HPDE6-E6E7 (cell line): ENCODE results near the gene RBM39.

Source experiments
- DNase-seq: peaks from one replicate; pipeline ENCODE4 v3.0.0; 2011; ENCODE audit warnings: missing footprints; ENCODE audit errors: extremely low spot score

The RBM39 gene

DNA sequence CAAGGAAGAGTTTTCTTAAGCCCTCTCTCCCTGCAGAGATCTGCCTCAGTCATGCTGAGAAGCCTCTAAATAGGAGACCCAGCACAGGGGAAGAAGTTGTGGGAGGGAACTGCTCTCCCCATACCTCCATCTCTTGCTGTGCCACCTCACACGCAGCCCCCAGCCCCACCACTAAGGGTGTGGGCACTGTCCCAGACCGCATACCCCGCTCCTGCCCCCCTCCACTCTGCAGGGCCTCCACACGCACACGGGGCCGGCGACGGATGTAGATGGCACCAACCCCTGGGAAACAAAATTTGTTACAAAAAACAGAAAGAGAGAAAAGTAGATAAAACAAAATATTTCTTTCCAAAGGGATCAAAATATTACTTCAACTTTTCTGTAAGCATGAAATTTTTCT is 67.1 kb downstream of the RBM39 start:
- no peak for DNase-seq

DNA sequence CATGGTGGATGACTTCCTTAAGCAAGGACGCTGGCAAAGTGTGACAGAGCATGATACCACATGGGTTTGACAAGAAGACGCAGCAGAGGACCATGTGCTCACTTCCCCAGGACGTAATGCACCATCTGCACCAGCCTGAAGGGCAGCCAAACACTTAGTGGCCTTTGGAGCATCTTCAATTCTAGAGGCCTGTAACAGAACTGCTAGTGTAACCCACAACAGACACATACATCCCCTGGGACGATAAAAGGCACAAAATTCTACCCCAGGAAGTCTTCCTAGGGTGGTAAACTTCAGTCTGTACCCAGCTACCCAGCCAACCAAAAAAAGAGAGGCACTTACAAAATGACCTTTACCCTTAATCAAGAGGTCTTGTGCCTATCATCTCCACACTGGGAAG is 68.2 kb downstream of the RBM39 start:
- no peak for DNase-seq

DNA sequence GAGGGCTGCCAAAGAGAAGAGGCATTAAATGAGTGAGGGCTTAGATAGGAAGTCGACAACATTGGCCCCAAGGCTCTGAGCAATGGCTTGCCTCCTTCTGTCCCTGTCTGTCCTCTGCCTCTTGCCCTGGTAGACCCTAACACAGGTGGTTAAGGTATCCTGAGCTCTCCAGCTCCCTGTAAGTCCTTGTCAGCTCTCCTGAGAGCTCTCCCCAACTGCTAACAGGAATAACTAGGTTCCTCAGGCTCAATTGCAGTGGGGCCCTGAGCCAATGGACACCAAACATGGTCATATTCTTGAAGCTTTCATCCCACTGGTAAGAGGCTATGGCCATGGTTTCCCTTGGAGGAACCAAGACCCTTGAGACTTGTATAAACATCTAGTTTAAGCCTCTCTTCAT is 72.4 kb downstream of the RBM39 start:
- DNase-seq: no peak

DNA sequence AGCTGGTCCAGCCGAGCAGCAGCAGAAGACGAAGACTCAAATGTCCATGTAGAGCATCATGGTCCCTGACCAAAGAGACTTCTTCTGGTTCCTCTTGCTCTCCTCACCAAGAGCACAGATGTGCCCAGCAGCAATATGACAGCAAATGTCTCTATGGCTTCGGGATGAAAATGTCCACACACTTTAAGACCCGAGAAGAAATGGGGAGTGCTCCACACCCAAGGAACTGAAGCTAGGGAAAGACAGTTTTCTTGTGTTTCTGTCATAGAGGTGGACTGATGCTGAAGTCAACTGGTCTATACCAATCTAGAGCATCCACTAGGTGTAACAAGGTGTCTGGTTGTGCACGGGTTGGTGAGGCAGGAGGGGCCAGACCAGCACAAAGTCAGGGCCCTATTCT is 72.8 kb downstream of the RBM39 start:
- DNase-seq: no peak

DNA sequence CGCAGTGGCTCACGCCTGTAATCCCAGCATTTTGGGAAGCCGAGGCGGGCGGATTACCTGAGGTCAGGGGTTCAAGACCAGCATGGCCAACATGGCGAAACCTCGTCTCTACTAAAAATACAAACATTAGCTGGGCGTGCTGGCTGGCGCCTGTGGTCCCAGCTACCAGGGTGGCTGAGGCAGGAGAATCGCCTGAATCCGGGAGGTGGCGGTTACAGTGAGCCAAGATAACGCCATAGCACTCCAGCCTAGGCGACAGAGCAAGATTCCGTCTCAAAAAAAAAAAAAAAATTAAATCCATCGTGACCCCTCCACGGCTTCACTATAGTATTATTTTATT is 76.1 kb downstream of the RBM39 start:
- DNase-seq: no peak

DNA sequence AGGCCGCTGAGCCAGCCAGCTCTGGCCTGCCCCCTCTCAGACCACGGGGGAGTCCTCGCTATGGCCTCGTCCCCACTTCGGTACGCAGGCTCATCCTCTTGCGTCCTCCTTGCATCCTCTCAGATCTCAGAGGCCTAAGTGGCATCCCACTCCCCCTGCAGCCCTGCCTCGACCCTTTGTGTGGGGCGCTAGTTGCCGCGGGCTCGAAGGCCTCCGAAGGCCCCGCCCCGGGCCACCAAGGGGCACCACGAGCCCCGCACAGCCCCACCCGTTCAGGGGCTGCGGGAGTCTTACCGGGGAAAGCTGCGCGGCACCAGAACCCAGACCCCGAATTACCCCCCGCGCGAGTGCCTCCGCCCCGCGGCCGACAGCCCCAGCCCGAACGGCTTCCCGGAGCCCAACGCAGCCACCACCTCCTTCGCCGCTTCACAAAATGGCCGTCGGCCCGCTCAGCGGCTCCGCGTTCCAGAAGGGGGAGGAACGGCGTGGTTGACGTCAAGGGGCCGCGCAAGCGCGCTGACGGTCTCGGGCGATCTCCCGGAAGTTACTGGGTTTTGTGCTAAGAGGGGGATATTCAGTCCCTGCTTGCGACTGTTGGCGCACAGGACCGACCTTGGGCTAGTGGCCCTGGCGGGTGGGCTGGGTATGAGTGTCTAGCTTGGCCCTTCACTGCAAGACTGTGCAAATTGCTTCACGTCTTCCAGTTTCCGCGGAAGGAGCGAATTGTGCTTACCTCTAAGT is 77.4 kb downstream of the RBM39 start, which contains the start of the genes CPNE1 and RBM12:
CPNE1 (minus strand) TSS at position 435 of the 741 bp plus-strand sequence. CDS start 31,977 bp downstream, outside the sequence.
RBM12 (minus strand) TSS at position 435 of the 741 bp plus-strand sequence. CDS start 9,578 bp downstream, outside the sequence.
- peak; percentile 100 for DNase-seq

DNA sequence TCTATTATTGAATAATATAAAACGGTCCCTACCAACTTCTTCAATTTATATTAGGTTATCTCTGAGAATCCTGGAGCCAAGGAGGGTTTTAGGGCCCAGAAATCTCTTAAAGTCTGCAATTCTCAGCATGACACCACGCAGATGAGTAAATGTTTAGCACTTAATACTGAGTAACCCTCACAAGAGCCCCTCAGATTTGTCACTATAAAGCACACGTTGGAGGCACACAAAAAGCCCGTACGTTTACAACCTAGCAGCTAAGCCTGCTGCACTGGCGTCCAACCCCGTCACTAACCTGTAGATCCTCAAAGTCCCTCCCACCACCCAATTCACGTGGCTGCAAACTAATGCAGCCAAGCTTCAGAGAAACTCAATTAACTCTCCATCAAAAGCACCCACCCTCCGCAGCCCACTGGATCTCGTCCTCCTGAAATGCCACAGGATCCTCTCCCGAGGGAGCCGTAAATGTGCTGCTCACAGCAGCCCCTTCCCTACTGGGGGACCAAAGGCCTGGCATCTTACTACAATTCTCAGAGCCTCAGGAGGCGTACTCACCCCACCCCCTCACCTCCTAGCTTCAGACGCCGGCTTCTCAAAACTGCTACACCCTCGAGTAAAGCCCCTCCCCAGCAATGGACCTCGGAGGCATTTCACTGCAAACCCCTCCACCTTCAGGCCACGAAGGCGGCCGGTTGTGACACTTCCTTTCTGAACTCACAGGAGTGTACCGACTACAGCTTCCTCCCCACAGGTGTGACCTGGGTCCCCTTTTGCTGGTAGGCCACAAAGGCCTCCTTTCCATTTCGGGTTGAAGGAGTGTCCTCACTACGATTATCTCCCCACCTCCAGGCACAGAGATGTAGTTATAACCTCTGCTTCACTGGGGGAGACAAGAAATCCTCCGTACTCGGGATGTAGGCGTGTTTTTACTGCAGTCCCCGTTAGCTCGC is 78.3 kb downstream of the RBM39 start:
- DNase-seq: peak; percentile 60

DNA sequence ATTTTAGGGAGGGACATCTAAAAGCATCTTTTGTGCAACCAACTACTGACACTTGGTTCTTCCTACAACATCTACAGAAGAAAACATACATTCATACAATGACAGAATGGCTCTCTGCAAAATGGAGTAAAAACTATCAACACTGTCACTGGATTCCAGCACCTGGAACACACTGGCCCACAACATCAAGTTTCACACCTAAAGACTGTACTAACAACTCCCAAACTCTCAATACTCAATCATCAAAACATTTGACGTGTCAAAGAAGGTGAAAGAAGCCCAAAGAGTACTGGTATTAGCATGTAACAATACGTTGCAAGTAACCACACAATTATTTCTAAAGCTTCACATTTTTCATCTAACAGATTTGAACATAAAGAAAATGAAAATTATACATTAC is 79.5 kb downstream of the RBM39 start:
- DNase-seq: no peak

DNA sequence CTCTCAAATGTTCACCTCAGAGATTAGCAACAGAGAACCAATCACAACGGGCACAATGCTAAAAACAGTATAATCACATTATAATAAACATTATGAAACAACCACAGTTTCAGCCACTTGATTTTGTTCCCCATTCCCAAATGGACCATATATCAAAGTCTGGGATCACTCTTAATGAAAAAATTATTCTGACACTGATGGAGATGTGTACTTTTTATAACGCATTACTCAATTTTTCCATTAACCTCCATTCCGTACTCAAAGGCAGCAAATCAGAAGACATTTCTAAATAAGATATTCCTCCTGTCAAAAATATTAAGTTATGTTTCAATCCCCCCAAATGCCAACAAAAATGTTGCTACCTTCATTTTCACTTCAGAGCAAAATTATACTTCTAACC is 80.2 kb downstream of the RBM39 start:
- DNase-seq: no peak

DNA sequence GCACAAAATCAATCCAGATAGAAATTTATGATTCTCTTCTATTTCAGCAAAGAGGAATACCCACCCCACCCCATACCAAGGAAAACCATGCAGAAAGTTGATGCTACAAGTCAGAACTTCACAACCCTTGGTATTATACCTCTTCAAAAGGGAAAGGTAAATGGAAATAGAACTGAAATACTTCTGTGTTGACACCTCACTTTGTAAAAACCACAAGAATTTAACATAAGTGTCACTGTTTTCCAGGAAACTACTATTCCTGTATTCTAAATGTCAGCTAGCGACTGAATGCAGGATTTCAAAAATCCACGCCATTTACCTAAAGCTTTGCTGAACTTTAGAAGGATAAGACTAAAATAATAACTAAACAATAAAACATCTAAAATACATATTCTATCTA is 81.0 kb downstream of the RBM39 start:
- peak; percentile 38 for DNase-seq

DNA sequence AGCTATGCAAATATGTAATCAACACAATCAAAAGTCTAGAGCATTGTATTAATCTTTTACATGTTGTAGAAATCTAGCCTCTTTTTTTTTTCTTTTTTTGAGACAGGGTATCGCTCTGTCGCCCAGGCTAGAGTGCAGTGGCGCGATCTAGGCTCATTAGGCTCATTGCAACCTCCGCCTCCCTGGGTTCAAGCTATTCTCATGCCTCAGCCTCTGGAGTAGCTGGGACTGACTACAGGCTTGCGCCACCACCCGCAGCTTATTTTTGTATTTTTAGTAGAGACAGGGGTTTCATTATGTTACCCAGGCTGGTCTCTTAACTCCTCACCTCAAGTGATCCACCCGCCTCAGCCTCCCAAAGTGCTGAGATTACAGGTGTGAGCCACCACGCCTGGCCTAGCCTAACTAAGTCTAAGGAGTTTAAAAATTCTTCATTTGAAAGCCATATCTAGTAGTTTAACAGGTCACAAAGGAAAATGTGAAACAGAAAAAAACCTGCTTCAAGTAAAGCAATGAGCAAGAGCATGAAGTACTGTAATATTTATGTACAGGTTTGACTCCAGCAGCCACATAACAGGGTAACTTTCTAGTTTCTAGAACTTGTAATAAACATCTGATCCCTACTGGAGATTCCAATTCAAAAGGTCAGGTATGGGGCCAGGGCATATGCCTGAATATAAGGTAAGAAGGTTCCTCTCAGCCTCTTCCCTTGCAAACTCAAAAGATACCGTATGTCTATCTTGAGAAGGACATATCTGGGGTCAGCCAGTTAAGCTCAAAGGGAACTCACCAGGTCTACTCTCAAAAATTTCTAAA is 81.7 kb downstream of the RBM39 start:
- no peak for DNase-seq

DNA sequence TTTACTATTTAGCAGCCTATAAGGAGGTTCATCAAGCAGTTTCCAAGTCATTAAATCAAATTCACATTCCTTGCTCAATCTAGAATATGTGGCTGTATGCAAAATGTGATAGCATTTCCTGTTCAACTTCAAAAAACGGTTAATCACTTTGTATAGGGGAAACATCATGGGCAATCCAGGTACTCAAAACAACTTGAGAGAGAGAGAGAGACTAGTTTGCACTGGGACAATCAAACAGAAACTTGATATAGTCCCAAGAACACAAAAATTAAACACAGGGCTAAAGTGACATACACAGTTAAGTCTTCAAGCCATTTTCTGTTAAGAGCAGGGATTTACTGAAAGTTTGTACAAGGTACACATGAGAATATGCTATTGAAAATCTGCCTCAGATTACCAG is 84.8 kb downstream of the RBM39 start:
- DNase-seq: no peak

DNA sequence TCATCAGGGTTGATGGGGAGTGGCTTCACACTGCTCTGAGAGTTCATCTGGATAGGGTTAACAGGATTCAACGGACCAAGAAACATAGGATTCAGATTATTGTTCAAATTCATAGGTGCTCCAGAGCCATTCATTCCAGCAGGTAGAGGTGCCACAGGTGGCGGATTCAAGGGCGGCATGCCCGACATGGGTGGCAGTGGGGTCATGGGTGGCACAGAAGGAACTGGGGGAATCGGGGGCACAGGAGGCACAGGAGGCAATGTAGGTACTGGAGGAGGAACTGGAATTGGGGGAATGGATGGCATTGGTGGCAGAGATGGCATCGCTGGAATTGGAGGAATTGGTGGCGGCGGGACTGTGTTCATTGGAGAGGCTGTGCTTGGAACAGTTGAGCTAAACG is 87.6 kb downstream of the RBM39 start:
- no peak for DNase-seq

DNA sequence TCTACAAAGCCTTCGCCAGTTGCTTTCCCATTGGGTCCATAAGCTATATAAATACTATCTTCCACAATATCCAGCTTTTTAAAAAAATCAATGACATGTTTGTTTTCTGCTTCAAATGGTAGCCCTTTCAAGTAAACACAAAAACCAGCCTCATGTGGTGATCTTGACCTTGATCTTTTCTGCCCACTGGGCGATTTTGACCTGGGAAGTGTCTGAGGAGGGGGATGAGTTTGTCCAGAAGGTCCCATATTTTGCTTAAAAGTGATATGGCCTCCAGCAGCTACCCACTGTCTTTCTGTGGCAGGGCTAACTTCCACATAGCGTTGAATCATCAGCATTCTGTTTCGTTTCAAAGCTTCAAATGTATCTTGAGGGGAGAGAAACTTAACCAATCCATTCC is 88.2 kb downstream of the RBM39 start:
- DNase-seq: no peak
